ENCODE measurements around the gene ZBTB44.

GRCh38 chr11:130260080-130260627 is 54.6 kb downstream of the ZBTB44 start:
- TF ChIP-seq, protein P1, sequence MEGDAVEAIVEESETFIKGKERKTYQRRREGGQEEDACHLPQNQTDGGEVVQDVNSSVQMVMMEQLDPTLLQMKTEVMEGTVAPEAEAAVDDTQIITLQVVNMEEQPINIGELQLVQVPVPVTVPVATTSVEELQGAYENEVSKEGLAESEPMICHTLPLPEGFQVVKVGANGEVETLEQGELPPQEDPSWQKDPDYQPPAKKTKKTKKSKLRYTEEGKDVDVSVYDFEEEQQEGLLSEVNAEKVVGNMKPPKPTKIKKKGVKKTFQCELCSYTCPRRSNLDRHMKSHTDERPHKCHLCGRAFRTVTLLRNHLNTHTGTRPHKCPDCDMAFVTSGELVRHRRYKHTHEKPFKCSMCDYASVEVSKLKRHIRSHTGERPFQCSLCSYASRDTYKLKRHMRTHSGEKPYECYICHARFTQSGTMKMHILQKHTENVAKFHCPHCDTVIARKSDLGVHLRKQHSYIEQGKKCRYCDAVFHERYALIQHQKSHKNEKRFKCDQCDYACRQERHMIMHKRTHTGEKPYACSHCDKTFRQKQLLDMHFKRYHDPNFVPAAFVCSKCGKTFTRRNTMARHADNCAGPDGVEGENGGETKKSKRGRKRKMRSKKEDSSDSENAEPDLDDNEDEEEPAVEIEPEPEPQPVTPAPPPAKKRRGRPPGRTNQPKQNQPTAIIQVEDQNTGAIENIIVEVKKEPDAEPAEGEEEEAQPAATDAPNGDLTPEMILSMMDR (IDR thresholded peaks at IDR 0.05; ENCODE audit: low read length), result no peak
- TF ChIP-seq EZH2 (IDR thresholded peaks at IDR 0.05; ENCODE audit: borderline replicate concordance, low read length), result no peak
